B cell (primary cell): ENCODE data around the gene VWA3B. TPM values are rescaled to one million over a fixed set of nuclear protein-coding genes. Genes with fewer than 3 reads are reported as not detected.

Source experiments
- ATAC-seq: fragments of 200-7000 bp; cut with Tn5 transposase; one replicate; pipeline ENCODE4 v1.10.0; 2021; ENCODE audit warnings: low read depth, mild to moderate bottlenecking, moderate number of reproducible peaks, moderate library complexity
- CTCF ChIA-PET: fragments of 350-600 bp; sonication (Branson Sonifier 250); formaldehyde crosslinking; loops from one replicate; lab custom pipeline; 2021; ENCODE audit warnings: antibody characterized with exemption, inconsistent platforms; lab: Charles Lee
- POLR2A ChIA-PET: fragments of 350-600 bp; sonication (Branson Sonifier 250); formaldehyde crosslinking; loops from one replicate; lab custom pipeline; 2021; ENCODE audit warnings: antibody characterized with exemption; lab: Charles Lee
- DNase-seq: peaks from one replicate; pipeline ENCODE4 v3.0.0; 2013
- H2AFZ ChIP-seq: 2 replicates; pipeline ENCODE4 v1.6.1; 2012; ENCODE audit warnings: mild to moderate bottlenecking, low read depth, low read length; ENCODE audit not compliant: insufficient read depth, poor library complexity, severe bottlenecking
- H3K27ac ChIP-seq, 2 donors: 1 replicate in 1 of 2; 2 replicates in 1 of 2; pipeline ENCODE4 v1.5.1; 2012 to 2013; ENCODE audit warnings: low read length in 2 of 2, mild to moderate bottlenecking in 2 of 2, moderate library complexity in 1 of 2
- H3K27me3 ChIP-seq, 4 experiments: fragments of 200-600 bp in 1 of 4; sonication (generic) in 1 of 4; replicated peaks in 1 of 4; 1 replicate in 2 of 4; 2 replicates in 2 of 4; pipeline versions ENCODE4 v1.6.1 to v1.7.0; 2013 to 2016; ENCODE audit warnings: low read length in 3 of 4, mild to moderate bottlenecking in 2 of 4, mixed read lengths in 1 of 4, moderate library complexity in 1 of 4; ENCODE audit not compliant: insufficient read depth in 4 of 4, control insufficient read depth in 3 of 4; ENCODE audit errors: control extremely low read depth in 1 of 4
- H3K36me3 ChIP-seq, 2 experiments: replicated peaks in 1 of 2; 1 replicate in 1 of 2; 2 replicates in 1 of 2; pipeline versions ENCODE4 v1.6.1 to v1.7.1; 2013; ENCODE audit warnings: low read length in 1 of 2; ENCODE audit not compliant: insufficient read depth in 2 of 2, control insufficient read depth in 1 of 2; ENCODE audit errors: control extremely low read depth in 1 of 2, extremely low read depth in 1 of 2
- H3K4me1 ChIP-seq, 2 donors: fragments of 200-600 bp in 1 of 2; sonication (generic) in 1 of 2; 1 replicate in 1 of 2; 2 replicates in 1 of 2; pipeline versions ENCODE4 v1.5.1 to v1.6.1; 2013 to 2017; ENCODE audit warnings: low read length in 2 of 2; ENCODE audit not compliant: control insufficient read depth in 2 of 2, insufficient read depth in 2 of 2
- H3K4me2 ChIP-seq: replicated peaks from 2 replicates; pipeline ENCODE3; 2012; ENCODE audit warnings: mild to moderate bottlenecking, low read depth, low read length; ENCODE audit not compliant: poor library complexity, severe bottlenecking
- H3K4me3 ChIP-seq, 5 experiments: fragments of 200-600 bp in 1 of 5; sonication (generic) in 1 of 5; 1 replicate in 3 of 5; 2 replicates in 2 of 5; pipeline versions ENCODE4 v1.5.1 to v1.7.0; 2011 to 2016; ENCODE audit warnings: low read length in 4 of 5, mild to moderate bottlenecking in 4 of 5, low read depth in 2 of 5, control low read depth in 1 of 5, moderate library complexity in 1 of 5; ENCODE audit not compliant: insufficient read depth in 1 of 5; ENCODE audit errors: control extremely low read depth in 1 of 5, extremely low read depth in 1 of 5
- H3K79me2 ChIP-seq: fragments of 200-600 bp; sonication (generic); one replicate; pipeline ENCODE4 v1.6.0; 2016; ENCODE audit warnings: low read length; ENCODE audit not compliant: control insufficient read depth, insufficient read depth
- H3K9ac ChIP-seq: fragments of 200-600 bp; sonication (generic); 2 replicates; pipeline ENCODE4 v1.6.1; 2017; ENCODE audit warnings: mild to moderate bottlenecking, low read length, moderate library complexity
- H3K9me3 ChIP-seq, 3 donors: one replicate each; pipeline versions ENCODE4 v1.6.1 to v1.7.1; 2013; ENCODE audit warnings: low read length in 2 of 3; ENCODE audit not compliant: control insufficient read depth in 2 of 3, insufficient read depth in 1 of 3; ENCODE audit errors: control extremely low read depth in 1 of 3
- H4K20me1 ChIP-seq: 2 replicates; pipeline ENCODE4 v1.6.0; 2012; ENCODE audit warnings: mild to moderate bottlenecking, low read length; ENCODE audit not compliant: insufficient read depth, control insufficient read depth, poor library complexity, severe bottlenecking
- H3K27ac Mint-ChIP-seq: one replicate; pipeline ENCODE4 v1.8.0; 2021; ENCODE audit warnings: mixed read lengths
- H3K27me3 Mint-ChIP-seq: one replicate; pipeline ENCODE4 v1.8.0; 2021; ENCODE audit warnings: mixed read lengths
- H3K4me1 Mint-ChIP-seq: one replicate; pipeline ENCODE4 v1.8.0; 2021; ENCODE audit warnings: mixed read lengths
- H3K4me3 Mint-ChIP-seq: one replicate; pipeline ENCODE4 v1.8.0; 2021; ENCODE audit warnings: mixed read lengths
- H3K9me3 Mint-ChIP-seq: one replicate; pipeline ENCODE4 v1.8.0; 2022; ENCODE audit warnings: mixed read lengths; ENCODE audit not compliant: insufficient read depth
- CTCF ChIP-seq: fragments of 200-600 bp; IDR thresholded peaks from one replicate; pipeline ENCODE4 v1.8.0; 2022; ENCODE audit warnings: antibody characterized with exemption, mild to moderate bottlenecking
- EZH2 ChIP-seq: IDR thresholded peaks from 2 replicates; pipeline ENCODE4 v1.6.1; 2012; ENCODE audit warnings: borderline replicate concordance, low read depth, mild to moderate bottlenecking, moderate library complexity, low read length; ENCODE audit not compliant: insufficient read depth, poor library complexity, severe bottlenecking
- WGBS: methylation state at CpG from one replicate; pipeline ENCODE4 v1.1.5; 2013; ENCODE audit warnings: missing lambda C conversion rate; ENCODE audit not compliant: insufficient coverage; 5-methylcytosine and 5-hydroxymethylcytosine counted together
- intact Hi-C: fragments of 100-400 bp; cut with micrococcal nuclease; formaldehyde crosslinking; loops from one replicate; pipeline ENCODE4 v1.10.0; 2022
- polyA plus RNA-seq: library from polyadenylated mRNA; depleted of rRNA; stranded (reverse); fragments of >200 nt; gene quantifications from 2 replicates; pipeline ENCODE4 v1.2.3, GENCODE V29; 2012
- total RNA-seq, 2 donors: library from RNA; stranded (reverse); fragments of 120-200 nt in 1 of 2; gene quantifications; 1 replicate in 1 of 2; 2 replicates in 1 of 2; pipeline versions ENCODE4 v1.2.3 to v1.2.4, GENCODE V29; 2013 to 2022

The VWA3B gene
- total and polyA plus RNA-seq, 2 donors (not counting 1 experiment from before 2014, with no cell fraction given), result not detected

- Histone ChIP-seq H3K9ac (no peak overlapping the region), H3K27me3 (no peaks in the 10 kb centered on the region), H3K4me2 (no peak overlapping the region), H3K36me3 (no peaks in the 10 kb centered on the region), H3K79me2 (no peaks in the 10 kb centered on the region), H3K9me3 (no peaks in the 10 kb centered on the region), H3K4me3 (no peak overlapping the region), H3K4me1 (peaks cover 16 to 21% of the 10 kb centered on the region in 2 donors), H3K27ac (no peak overlapping the region), H4K20me1 (peaks cover 6% of the 10 kb centered on the region), H2AFZ (no peak overlapping the region)
- Mint-ChIP-seq H3K4me1 (peaks cover 21% of the 10 kb centered on the region), H3K9me3 (no peaks in the 10 kb centered on the region), H3K27ac (no peak overlapping the region), H3K27me3 (no peaks in the 10 kb centered on the region), H3K4me3 (no peak overlapping the region)
- WGBS, result 96% methylated on average over 2 of the region's 2 CpGs
- intact Hi-C loops, result no loop called here
- TF ChIP-seq EZH2 (no peak), CTCF (no peak)
- CTCF ChIA-PET, result interaction anchor here (1.1 to 1.4 kb wide), 3 partner anchors 9 to 296 kb away, joined by 3 to 4 read pairs (median 3); no protein-coding TSS in a partner anchor
- DNase-seq (no peak), ATAC-seq (no peak)
- POLR2A ChIA-PET, result no interaction called here
Measured at GRCh38 chr2:98037206-98037605, 49.8 kb upstream of the VWA3B start.

GRCh38 chr2:98037666-98038336, 49.2 kb upstream of the VWA3B start:
- WGBS, result 83% methylated on average over 2 of the region's 2 CpGs

More at GRCh38 chr2:98037666-98038336, 49.2 kb upstream of the VWA3B start:
- H3K27ac ChIP-seq, result no peak overlapping the region
- no peak overlapping the region for H3K27ac Mint-ChIP-seq
- H3K4me2 ChIP-seq, result no peak overlapping the region
- no peak overlapping the region for H3K4me3 ChIP-seq
- H3K9me3 ChIP-seq, result no peaks in the 10 kb centered on the region
- H4K20me1 ChIP-seq, result peaks cover 6% of the 10 kb centered on the region
- intact Hi-C loops, result no loop called here
- H3K9ac ChIP-seq, result no peak overlapping the region
- H3K4me3 Mint-ChIP-seq, result no peak overlapping the region
- H3K79me2 ChIP-seq, result no peaks in the 10 kb centered on the region
- H3K4me1 Mint-ChIP-seq, result peaks cover 21% of the 10 kb centered on the region
- H3K36me3 ChIP-seq, result no peaks in the 10 kb centered on the region
- H3K9me3 Mint-ChIP-seq, result no peaks in the 10 kb centered on the region
- H2AFZ ChIP-seq, result no peak overlapping the region
- ChIA-PET POLR2A (no interaction called here), CTCF (interaction anchor here (1.1 to 1.4 kb wide), 2 partner anchors 10 to 297 kb away, joined by 3 to 4 read pairs; no protein-coding TSS in a partner anchor)
- DNase-seq, result no peak
- TF ChIP-seq EZH2, result no peak
- no peak for TF ChIP-seq CTCF
- ATAC-seq, result no peak
- H3K27me3 Mint-ChIP-seq, result no peaks in the 10 kb centered on the region
- peaks cover 16 to 21% of the 10 kb centered on the region in 2 donors for H3K4me1 ChIP-seq
- H3K27me3 ChIP-seq, result no peaks in the 10 kb centered on the region
